IMR-90 (cell line): ENCODE results near the gene U2SURP. TPM values are rescaled to one million over a fixed set of nuclear protein-coding genes. Genes with fewer than 3 reads are reported as not detected.

ENCODE experiments used
- ATAC-seq: fragments of 200-7000 bp; cut with Tn5 transposase; 2 replicates; pipeline ENCODE4 v1.9.1; 2020; ENCODE audit warnings: low read depth, mild to moderate bottlenecking, moderate library complexity
- BruUV-seq: library from RNA; stranded (reverse); fragments of 400-500 nt; replicated peaks from 2 replicates; lab custom pipeline; 2021; lab: Mats Ljungman, UMichigan
- CTCF ChIA-PET: fragments of 300-600 bp; formaldehyde crosslinking; extraction: SDS; loops from one replicate; lab custom pipeline; 2021; ENCODE audit warnings: antibody characterized with exemption; lab: Yijun Ruan, JAX
- POLR2A ChIA-PET: fragments of 300-600 bp; sonication (Branson Sonifier 250); formaldehyde crosslinking; loops from one replicate; lab custom pipeline; 2022; ENCODE audit warnings: antibody characterized with exemption; ENCODE audit not compliant: unreplicated experiment; lab: Charles Lee
- DNase-seq: peaks from one replicate; pipeline ENCODE4 v3.0.0; 2013
- H2AFZ ChIP-seq: replicated peaks from 2 replicates; pipeline ENCODE3; 2013; ENCODE audit warnings: low read length, mild to moderate bottlenecking; ENCODE audit not compliant: poor library complexity
- H2AK5ac ChIP-seq: 2 replicates; pipeline ENCODE4 v1.6.1; 2013; ENCODE audit warnings: low read depth, low read length, inconsistent platforms
- H2AK9ac ChIP-seq: replicated peaks from 2 replicates; pipeline ENCODE3; 2013; ENCODE audit warnings: mild to moderate bottlenecking, low read depth, low read length, moderate library complexity; ENCODE audit not compliant: poor library complexity
- H2BK120ac ChIP-seq: 2 replicates; pipeline ENCODE4 v1.6.1; 2013; ENCODE audit warnings: low read depth, low read length, inconsistent platforms
- H2BK15ac ChIP-seq: 3 replicates; pipeline ENCODE4 v1.6.1; 2013; ENCODE audit warnings: low read depth, low read length, inconsistent platforms
- H2BK20ac ChIP-seq: 2 replicates; pipeline ENCODE4 v1.6.1; 2013; ENCODE audit warnings: low read depth, mild to moderate bottlenecking, inconsistent platforms, low read length, moderate library complexity
- H2BK5ac ChIP-seq: 2 replicates; pipeline ENCODE4 v1.6.1; 2013; ENCODE audit warnings: mild to moderate bottlenecking, low read depth, low read length, inconsistent platforms; ENCODE audit not compliant: poor library complexity, severe bottlenecking
- H3K14ac ChIP-seq: replicated peaks from 2 replicates; pipeline ENCODE4 v1.6.1; 2013; ENCODE audit warnings: low read depth, low read length, inconsistent platforms
- H3K18ac ChIP-seq: 2 replicates; pipeline ENCODE4 v1.6.1; 2013; ENCODE audit warnings: low read depth, low read length, control low read depth
- H3K23ac ChIP-seq: 2 replicates; pipeline ENCODE4 v1.6.1; 2013; ENCODE audit warnings: low read depth, low read length, inconsistent platforms
- H3K27ac ChIP-seq: 2 replicates; pipeline ENCODE4 v1.5.1; 2013; ENCODE audit warnings: mild to moderate bottlenecking, control low read depth, low read length; ENCODE audit not compliant: insufficient read depth
- H3K27me3 ChIP-seq: 2 replicates; pipeline ENCODE4 v1.6.1; 2013; ENCODE audit warnings: low read length; ENCODE audit not compliant: control insufficient read depth, insufficient read depth
- H3K36me3 ChIP-seq: 2 replicates; pipeline ENCODE4 v1.6.1; 2013; ENCODE audit warnings: low read length, mixed read lengths; ENCODE audit not compliant: control insufficient read depth, insufficient read depth
- H3K4ac ChIP-seq: 2 replicates; pipeline ENCODE4 v1.6.1; 2013; ENCODE audit warnings: low read depth, low read length, inconsistent platforms
- H3K4me1 ChIP-seq: 2 replicates; pipeline ENCODE4 v1.6.1; 2013; ENCODE audit warnings: low read length, mixed read lengths; ENCODE audit not compliant: control insufficient read depth, insufficient read depth
- H3K4me2 ChIP-seq: 2 replicates; pipeline ENCODE4 v1.6.1; 2013; ENCODE audit warnings: low read depth, mild to moderate bottlenecking, control low read depth, low read length, moderate library complexity
- H3K4me3 ChIP-seq: 2 replicates; pipeline ENCODE4 v1.5.1; 2013; ENCODE audit warnings: low read depth, mild to moderate bottlenecking, control low read depth, low read length, moderate library complexity; ENCODE audit not compliant: insufficient read depth
- H3K56ac ChIP-seq: 2 replicates; pipeline ENCODE4 v1.6.1; 2013; ENCODE audit warnings: low read length, inconsistent platforms; ENCODE audit not compliant: insufficient read depth; ENCODE audit errors: extremely low read depth
- H3K79me1 ChIP-seq, 2 experiments: 2 replicates each; pipeline ENCODE4 v1.6.1; 2013; ENCODE audit warnings: low read length in 2 of 2, inconsistent platforms in 1 of 2, low read depth in 1 of 2
- H3K9ac ChIP-seq: 2 replicates; pipeline ENCODE4 v1.6.1; 2013; ENCODE audit warnings: low read depth, low read length, control low read depth
- H3K9me1 ChIP-seq: 2 replicates; pipeline ENCODE4 v1.6.1; 2013; ENCODE audit warnings: low read length, inconsistent platforms; ENCODE audit not compliant: insufficient read depth
- H3K9me3 ChIP-seq: 2 replicates; pipeline ENCODE4 v1.6.1; 2013; ENCODE audit warnings: low read length; ENCODE audit not compliant: control insufficient read depth, insufficient read depth
- H4K20me1 ChIP-seq: 2 replicates; pipeline ENCODE4 v1.6.1; 2013; ENCODE audit warnings: low read length, inconsistent platforms; ENCODE audit not compliant: insufficient read depth
- H4K5ac ChIP-seq: 2 replicates; pipeline ENCODE4 v1.6.1; 2013; ENCODE audit warnings: mild to moderate bottlenecking, low read depth, low read length, control low read depth
- H4K8ac ChIP-seq, 2 experiments: 2 replicates each; pipeline ENCODE4 v1.6.1; 2013; ENCODE audit warnings: low read depth in 2 of 2, low read length in 2 of 2, control low read depth in 1 of 2, inconsistent platforms in 1 of 2
- H4K91ac ChIP-seq: 2 replicates; pipeline ENCODE4 v1.6.1; 2013; ENCODE audit warnings: low read depth, low read length, inconsistent platforms; ENCODE audit not compliant: insufficient read depth
- NFE2L2 ChIP-seq: fragments of 150-350 bp; IDR thresholded peaks from 2 replicates; pipeline ENCODE4 v1.6.1; 2016; ENCODE audit warnings: low read depth, mild to moderate bottlenecking, low read length
- RCOR1 ChIP-seq: IDR thresholded peaks from 2 replicates; pipeline ENCODE4 v1.6.1; 2012; ENCODE audit warnings: mild to moderate bottlenecking, low read length, improper control_type of control experiment; ENCODE audit not compliant: insufficient replicate concordance
- SMC3 ChIP-seq: fragments of 150-350 bp; IDR thresholded peaks from 2 replicates; pipeline ENCODE4 v1.6.1; 2016; ENCODE audit warnings: low read depth, mild to moderate bottlenecking, antibody characterized with exemption, low read length, moderate library complexity
- WGBS, 2 experiments: methylation state at CpG; one replicate each; pipeline versions ENCODE4 v1.1.5 to v1.1.7; 2013; ENCODE audit warnings: missing lambda C conversion rate in 2 of 2; ENCODE audit not compliant: insufficient read length in 1 of 2; ENCODE audit errors: extremely low coverage in 2 of 2; 5-methylcytosine and 5-hydroxymethylcytosine counted together
- dilution Hi-C: fragments of 300-500 bp; cut with HindIII; formaldehyde crosslinking; loops from one replicate; pipeline ENCODE4 v1.14.3; 2018; ENCODE audit warnings: low sequenced_read_pairs; ENCODE audit not compliant: unreplicated experiment
- in situ Hi-C: fragments of 300-500 bp; cut with MboI; formaldehyde crosslinking; loops from 3 replicates; pipeline ENCODE4 v1.14.3; 2019; ENCODE audit warnings: low sequenced_read_pairs, inconsistent platforms, mixed read lengths
- intact Hi-C: fragments of 100-400 bp; cut with micrococcal nuclease; formaldehyde crosslinking; loops from 2 replicates; pipeline ENCODE4 v1.10.0; 2022
- polyA plus RNA-seq, 3 experiments: library from polyadenylated mRNA; depleted of rRNA; stranded (reverse); fragments of >200 nt; gene quantifications; 2 replicates each; pipeline ENCODE4 v1.2.3, GENCODE V29; 2012; ENCODE audit warnings: low replicate concordance in 1 of 3
- total RNA-seq: library from RNA; depleted of rRNA; stranded (reverse); fragments of >200 nt; gene quantifications from 2 replicates; pipeline ENCODE4 v1.2.3, GENCODE V29; 2012

Gene U2SURP
- total and polyA plus RNA-seq, 2 of the 4 experiments (the other 2 are of a cell fraction): 24.8 to 29.4 TPM

- ChIA-PET POLR2A (no interaction called here), CTCF (no interaction called here)
- H2AK5ac ChIP-seq: no peak overlapping the region
- H2BK20ac ChIP-seq: no peak overlapping the region
- no peak overlapping the region for H3K14ac ChIP-seq
- TF ChIP-seq SMC3 (no peak), RCOR1 (no peak), NFE2L2 (no peak)
- no peaks in the 10 kb centered on the region for H4K20me1 ChIP-seq
- H3K36me3 ChIP-seq: peaks cover 22% of the 10 kb centered on the region
- ATAC-seq: no peak
- DNase-seq: no peak
- no peak overlapping the region for H4K91ac ChIP-seq
- no peaks in the 10 kb centered on the region for H3K9me1 ChIP-seq
- H3K4me1 ChIP-seq: no peaks in the 10 kb centered on the region
- in situ Hi-C loops (no loop called here), dilution Hi-C loops (no loop called here), intact Hi-C loops (no loop called here)
- H3K4ac ChIP-seq: no peak overlapping the region
- H2BK120ac ChIP-seq: no peak overlapping the region
- H3K27ac ChIP-seq: no peak overlapping the region
- H3K23ac ChIP-seq: no peak overlapping the region
- H3K4me2 ChIP-seq: no peak overlapping the region
- H2BK15ac ChIP-seq: no peak overlapping the region
- H4K5ac ChIP-seq: no peak overlapping the region
- no peaks in the 10 kb centered on the region for H3K27me3 ChIP-seq
- no peak overlapping the region for H2BK5ac ChIP-seq
- H2AK9ac ChIP-seq: no peak overlapping the region
- H4K8ac ChIP-seq: no peak overlapping the region
- no peaks in the 10 kb centered on the region for H3K9me3 ChIP-seq
- WGBS, 2 experiments: no CpG with 5 or more reads among the region's 2 CpGs
- no peaks in the 10 kb centered on the region; a peak in 1 of 4 replicates for H3K79me1 ChIP-seq
- H3K9ac ChIP-seq: no peak overlapping the region
- BruUV-seq: no TSS peak
- H3K18ac ChIP-seq: no peak overlapping the region
- H2AFZ ChIP-seq: no peak overlapping the region
- H3K4me3 ChIP-seq: no peak overlapping the region
- no peak overlapping the region for H3K56ac ChIP-seq
These were observed 52.6 kb downstream of the U2SURP start for GRCh38 chr3:143054011-143054410.
